Measurements from ENCODE around the gene ZNF398. TPM values are rescaled to one million over a fixed set of nuclear protein-coding genes. Genes with fewer than 3 reads are reported as not detected.

The ZNF398 gene
- total and polyA plus RNA-seq, 5 experiments from 2014 or later = 6.9 to 29.0 (median 9.7) TPM

GRCh38 chr7:149188213-149188612, 41.0 kb downstream of the ZNF398 start:
- H3K27ac Mint-ChIP-seq = no peak overlapping the region
- H3K4me1 Mint-ChIP-seq = peaks cover 4 to 13% (median 7%) of the 10 kb centered on the region in 4 donors
- H3K27me3 Mint-ChIP-seq = peaks cover 0 to 2% (median 0%) of the 10 kb centered on the region in 5 donors
- no peak for DNase-seq
- POLR2A ChIA-PET = no interaction called here
- no peak overlapping the region for H3K4me3 Mint-ChIP-seq
- peaks cover 0 to 3% (median 0%) of the 10 kb centered on the region in 3 donors for H3K36me3 Mint-ChIP-seq
- no peak for ATAC-seq
- no peaks in the 10 kb centered on the region for H3K9me3 Mint-ChIP-seq

GRCh38 chr7:149188637-149189259, 41.5 kb downstream of the ZNF398 start:
- Mint-ChIP-seq H3K36me3 (no peaks in the 10 kb centered on the region), H3K4me3 (no peak overlapping the region), H3K4me1 (peaks cover 4 to 15% (median 7%) of the 10 kb centered on the region in 4 donors), H3K27me3 (peaks cover 0 to 2% (median 0%) of the 10 kb centered on the region in 5 donors), H3K9me3 (no peaks in the 10 kb centered on the region), H3K27ac (peak overlapping the region in 1 of 10 donors; percentile 60)
- DNase-seq (no peak), ATAC-seq (no peak)
- POLR2A ChIA-PET = interaction anchor here (0.6 kb wide), 1 partner anchor 89 kb away, joined by 3 read pairs; no protein-coding TSS in a partner anchor

DNA sequence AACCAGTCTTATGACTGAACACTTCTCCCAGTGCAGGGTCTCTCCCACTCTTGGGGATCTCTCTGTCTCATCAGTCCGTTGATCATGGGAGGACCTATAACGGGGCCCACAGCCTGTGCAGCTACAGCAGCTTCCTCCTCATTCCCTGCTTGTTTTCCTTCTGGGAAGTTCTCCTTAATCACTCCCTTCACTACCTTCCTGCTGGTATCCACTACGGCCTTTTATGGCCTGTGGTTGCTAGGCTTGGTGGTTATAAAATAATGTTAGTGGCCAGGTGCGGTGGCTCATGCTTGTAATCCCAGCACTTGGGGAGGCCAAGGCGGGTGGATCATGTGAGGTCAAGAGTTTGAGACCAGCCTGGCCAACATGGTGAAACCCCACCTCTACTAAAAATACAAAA, 44.6 kb downstream of the ZNF398 start:
- Mint-ChIP-seq H3K36me3 (no peaks in the 10 kb centered on the region), H3K9me3 (no peaks in the 10 kb centered on the region), H3K4me3 (peak overlapping the region in 7 of 10 donors; percentile 45 to 92 (median 78)), H3K4me1 (peaks cover 8 to 30% (median 18%) of the 10 kb centered on the region in 4 donors), H3K27me3 (peaks cover 0 to 2% (median 0%) of the 10 kb centered on the region in 5 donors), H3K27ac (peak overlapping the region in 3 of 10 donors; percentile 37 to 60 (median 46))
- DNase-seq = no peak
- ATAC-seq = no peak
- POLR2A ChIA-PET = no interaction called here

DNA sequence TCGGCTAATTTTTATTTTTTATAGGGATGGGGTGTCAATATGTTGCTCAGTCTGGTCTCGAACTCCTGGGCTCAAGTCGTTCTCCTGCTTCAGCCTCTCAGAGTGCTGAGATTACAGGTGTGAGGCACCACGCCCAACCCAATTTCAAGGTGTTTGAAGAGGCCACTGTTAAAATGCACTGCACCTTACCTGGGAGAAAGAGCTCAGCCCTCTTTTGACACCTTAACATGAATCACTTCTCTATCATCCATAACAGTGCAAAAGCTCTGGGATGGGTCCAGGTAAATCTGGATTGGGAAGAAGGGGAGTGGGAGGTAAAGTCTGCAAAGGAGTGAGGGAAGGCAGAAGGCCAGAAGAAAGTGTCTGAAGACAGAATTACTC, 47.5 kb downstream of the ZNF398 start:
- no peak for ATAC-seq

GRCh38 chr7:149195180-149196150, 48.2 kb downstream of the ZNF398 start, which contains the start of gene ZNF282:
Gene ZNF282, plus strand, starts transcription at chr7:149195546. Its CDS starts 44 bp downstream, at chr7:149195590.
- H3K9me3 Mint-ChIP-seq = no peaks in the 10 kb centered on the region
- DNase-seq (peak; percentile 42 to 79 (median 60)), ATAC-seq (peak; percentile 85 to 86)
- peaks cover 0 to 21% (median 11%) of the 10 kb centered on the region in 3 donors for H3K36me3 Mint-ChIP-seq
- H3K4me3 Mint-ChIP-seq = peak within 1 kb of the TSS; percentile 83 to 93 (median 91)
- peaks cover 0 to 2% (median 0%) of the 10 kb centered on the region in 5 donors for H3K27me3 Mint-ChIP-seq
- H3K27ac Mint-ChIP-seq = peak within 1 kb of the TSS; percentile 81 to 95 (median 89)
- POLR2A ChIA-PET = interaction anchor here (0.7 to 1.6 kb wide), 8 partner anchors 34 to 430 kb away, joined by 3 to 10 read pairs (median 4); partner anchors contain the start of genes ZNF398, ZNF425 and ZNF786
- H3K4me1 Mint-ChIP-seq = peaks cover 13 to 45% (median 35%) of the 10 kb centered on the region in 4 donors

More for the DNA sequence above, 47.5 kb downstream of the ZNF398 start:
- no peaks in the 10 kb centered on the region for H3K9me3 Mint-ChIP-seq
- peaks cover 11 to 45% (median 35%) of the 10 kb centered on the region in 4 donors for H3K4me1 Mint-ChIP-seq
- peaks cover 0 to 2% (median 0%) of the 10 kb centered on the region in 5 donors for H3K27me3 Mint-ChIP-seq
- POLR2A ChIA-PET = interaction anchor here (0.9 to 1.6 kb wide), 5 partner anchors 47 to 430 kb away, joined by 3 to 10 read pairs (median 5); partner anchors contain the start of genes ZNF398 and ZNF425
- H3K27ac Mint-ChIP-seq = peak overlapping the region; percentile 26 to 88 (median 70)
- H3K4me3 Mint-ChIP-seq = peak overlapping the region; percentile 76 to 90 (median 84)
- no peak for DNase-seq
- H3K36me3 Mint-ChIP-seq = peaks cover 0 to 15% (median 6%) of the 10 kb centered on the region in 3 donors

DNA sequence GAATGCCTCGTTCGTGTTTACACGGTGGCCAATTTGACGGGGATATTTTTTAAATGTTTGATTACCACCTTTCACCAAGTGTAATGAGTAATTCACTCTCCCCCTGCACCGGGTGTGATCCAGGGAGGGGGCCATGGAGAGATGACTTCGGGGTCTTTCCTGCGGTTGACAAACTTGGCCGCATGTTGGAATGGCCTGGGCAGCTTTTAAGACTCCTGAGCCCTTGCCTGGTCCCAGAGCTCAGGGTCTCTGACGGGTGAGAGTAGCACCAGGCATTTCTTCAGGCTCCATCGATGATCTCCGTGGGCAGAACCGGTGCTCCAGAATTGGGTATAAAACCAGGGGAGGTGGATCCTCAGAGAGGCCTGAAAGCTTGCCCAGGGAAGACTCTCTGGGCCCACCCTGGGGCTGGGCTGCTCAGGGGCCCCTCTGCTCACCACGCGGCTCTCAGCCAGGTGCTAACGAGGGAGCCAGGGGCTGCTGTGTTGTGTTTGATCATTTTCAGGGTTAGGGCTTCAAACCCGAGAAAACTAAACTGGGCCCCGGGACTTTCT, 49.0 kb downstream of the ZNF398 start:
- H3K27me3 Mint-ChIP-seq = no peaks in the 10 kb centered on the region
- H3K4me1 Mint-ChIP-seq = peaks cover 16 to 44% (median 39%) of the 10 kb centered on the region in 4 donors
- peaks cover 0 to 28% (median 15%) of the 10 kb centered on the region in 3 donors for H3K36me3 Mint-ChIP-seq
- H3K4me3 Mint-ChIP-seq = peak overlapping the region; percentile 83 to 93 (median 91)
- peak overlapping the region; percentile 81 to 95 (median 89) for H3K27ac Mint-ChIP-seq
- ATAC-seq (peak; percentile 6 to 20), DNase-seq (peak in 4 of 10 donors; percentile 19 to 29 (median 21))
- no peaks in the 10 kb centered on the region for H3K9me3 Mint-ChIP-seq
- POLR2A ChIA-PET = interaction anchor here (0.7 to 1.6 kb wide), 6 partner anchors 33 to 105 kb away, joined by 3 to 10 read pairs (median 4); partner anchors contain the start of genes ZNF398, ZNF425 and ZNF786

DNA sequence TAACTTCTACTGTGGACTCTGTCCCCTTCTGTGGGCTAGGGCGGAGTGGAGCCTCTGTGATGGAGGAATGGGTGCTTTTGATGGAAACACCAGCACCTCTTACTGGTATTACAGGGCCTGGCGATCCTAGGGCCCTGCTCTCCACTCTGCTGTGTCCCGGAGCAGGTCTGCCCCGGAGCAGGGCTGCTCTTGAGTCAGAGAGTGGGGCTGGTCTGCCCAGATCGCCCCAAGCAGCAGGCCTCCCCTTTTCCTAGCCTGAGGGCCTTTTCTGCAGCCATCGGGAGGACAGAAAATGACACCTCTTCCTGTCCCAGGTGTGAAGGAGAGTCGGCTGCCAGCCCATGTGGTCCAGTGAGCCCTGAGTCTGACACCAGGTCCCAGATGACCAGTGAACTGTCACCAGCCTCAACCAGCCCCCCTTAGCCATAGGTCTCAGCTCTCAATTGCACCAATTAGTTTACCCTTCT, 49.5 kb downstream of the ZNF398 start:
- POLR2A ChIA-PET = interaction anchor here (1.3 kb wide), 1 partner anchor 33 kb away, joined by 3 read pairs; no protein-coding TSS in a partner anchor

DNA sequence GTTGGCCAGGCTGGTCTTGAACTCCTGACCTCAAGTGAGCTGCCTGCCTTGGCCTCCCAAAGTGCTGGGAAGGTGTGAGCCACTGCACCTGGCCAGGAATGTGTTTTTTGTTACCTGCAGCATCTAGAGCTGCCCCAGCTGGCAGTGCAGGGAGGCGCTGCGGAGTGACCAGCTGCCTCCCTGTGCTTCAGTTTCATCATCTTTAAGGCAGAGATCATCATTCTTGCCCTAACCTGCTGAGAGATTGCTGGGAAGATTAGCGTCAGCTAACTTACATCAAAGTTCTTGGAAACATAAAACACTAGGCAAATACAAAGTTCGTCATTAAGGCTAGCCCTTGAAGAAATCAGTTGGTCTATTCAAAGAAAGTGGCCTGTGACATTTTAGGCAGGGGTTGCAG, 50.4 kb downstream of the ZNF398 start:
- POLR2A ChIA-PET = interaction anchor here (1.1 to 1.3 kb wide), 2 partner anchors 49 to 71 kb away, joined by 3 to 5 read pairs; no protein-coding TSS in a partner anchor
- no peak for ATAC-seq
- Mint-ChIP-seq H3K4me1 (peaks cover 20 to 37% (median 34%) of the 10 kb centered on the region in 4 donors), H3K4me3 (peak overlapping the region in 6 of 10 donors; percentile 24 to 93 (median 67)), H3K9me3 (no peaks in the 10 kb centered on the region), H3K36me3 (peaks cover 0 to 42% (median 15%) of the 10 kb centered on the region in 3 donors), H3K27me3 (no peaks in the 10 kb centered on the region), H3K27ac (peak overlapping the region in 5 of 10 donors; percentile 11 to 90 (median 81))
- DNase-seq = no peak

More for the DNA sequence above, 49.5 kb downstream of the ZNF398 start:
- no peaks in the 10 kb centered on the region for H3K27me3 Mint-ChIP-seq
- DNase-seq (peak in 1 of 10 donors; percentile 6), ATAC-seq (peak; percentile 2 to 4)
- H3K4me3 Mint-ChIP-seq = peak overlapping the region; percentile 83 to 93 (median 91)
- H3K27ac Mint-ChIP-seq = peak overlapping the region; percentile 74 to 95 (median 88)
- peaks cover 0 to 33% (median 15%) of the 10 kb centered on the region in 3 donors for H3K36me3 Mint-ChIP-seq
- H3K4me1 Mint-ChIP-seq = peaks cover 18 to 39% (median 36%) of the 10 kb centered on the region in 4 donors
- no peaks in the 10 kb centered on the region for H3K9me3 Mint-ChIP-seq

DNA sequence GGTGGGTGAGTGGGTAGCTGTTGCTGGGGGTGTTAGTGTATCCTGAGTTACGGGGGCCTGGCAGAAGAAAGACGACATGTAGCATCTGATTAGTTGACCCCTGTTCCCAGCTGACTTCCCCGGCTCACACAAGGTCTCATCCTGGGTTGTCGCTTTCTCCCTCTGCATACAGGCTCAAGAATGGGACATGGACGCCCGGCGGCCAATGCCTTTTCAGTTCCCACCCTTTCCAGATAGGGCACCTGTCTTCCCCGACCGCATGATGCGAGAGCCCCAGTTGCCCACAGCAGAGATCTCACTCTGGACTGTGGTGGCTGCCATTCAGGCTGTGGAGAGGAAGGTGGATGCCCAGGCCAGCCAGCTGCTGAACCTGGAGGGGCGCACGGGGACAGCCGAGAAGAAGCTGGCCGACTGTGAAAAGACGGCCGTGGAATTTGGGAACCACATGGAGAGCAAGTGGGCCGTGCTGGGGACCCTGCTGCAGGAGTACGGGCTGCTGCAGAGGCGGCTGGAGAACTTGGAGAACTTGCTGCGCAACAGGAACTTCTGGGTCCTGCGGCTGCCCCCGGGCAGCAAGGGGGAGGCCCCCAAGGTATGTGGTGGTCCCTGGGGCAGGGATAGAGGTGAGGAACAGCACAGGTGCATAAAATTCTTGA, 51.0 kb downstream of the ZNF398 start:
- no peak for DNase-seq
- H3K9me3 Mint-ChIP-seq = no peaks in the 10 kb centered on the region
- ATAC-seq = no peak
- POLR2A ChIA-PET = interaction anchor here (0.6 to 1.3 kb wide), 3 partner anchors 43 to 72 kb away, joined by 3 to 5 read pairs (median 3); no protein-coding TSS in a partner anchor
- peak overlapping the region in 2 of 10 donors; percentile 34 to 43 for H3K4me3 Mint-ChIP-seq
- peaks cover 23 to 41% (median 34%) of the 10 kb centered on the region in 4 donors for H3K4me1 Mint-ChIP-seq
- H3K27ac Mint-ChIP-seq = peak overlapping the region in 5 of 10 donors; percentile 8 to 85 (median 13)
- H3K36me3 Mint-ChIP-seq = peaks cover 0 to 49% (median 19%) of the 10 kb centered on the region in 3 donors
- no peaks in the 10 kb centered on the region for H3K27me3 Mint-ChIP-seq

- POLR2A ChIA-PET = no interaction called here
- Mint-ChIP-seq H3K27me3 (no peaks in the 10 kb centered on the region), H3K36me3 (peaks cover 0 to 59% (median 22%) of the 10 kb centered on the region in 3 donors), H3K27ac (peak overlapping the region in 3 of 10 donors; percentile 32 to 80 (median 37)), H3K4me1 (peaks cover 29 to 47% (median 32%) of the 10 kb centered on the region in 4 donors), H3K4me3 (peak overlapping the region in 3 of 10 donors; percentile 15 to 60 (median 28)), H3K9me3 (no peaks in the 10 kb centered on the region)
- DNase-seq = no peak
- ATAC-seq = no peak
Observed at GRCh38 chr7:149199234-149199995, 52.2 kb downstream of the ZNF398 start.

Measured in naive thymus-derived CD8-positive, alpha-beta T cell (primary cell).